Left renal cortex interstitium (tissue), 4 donors: ENCODE measurements around the gene ZDHHC8. TPM values are rescaled to one million over a fixed set of nuclear protein-coding genes. Genes with fewer than 3 reads are reported as not detected.

ENCODE experiments used
- DNase-seq, 4 donors: peaks; one replicate each; pipeline ENCODE4 v3.0.0-alpha.2; 2013; ENCODE audit warnings: low read depth in 4 of 4, low spot score in 2 of 4, missing footprints in 1 of 4
- polyA plus RNA-seq, 4 donors: library from polyadenylated mRNA; unstranded; fragments of 120-200 nt; gene quantifications; one replicate each; pipeline ENCODE4 v1.2.1, GENCODE V29; 2013; ENCODE audit not compliant: insufficient read length in 4 of 4

Gene ZDHHC8, protein sequence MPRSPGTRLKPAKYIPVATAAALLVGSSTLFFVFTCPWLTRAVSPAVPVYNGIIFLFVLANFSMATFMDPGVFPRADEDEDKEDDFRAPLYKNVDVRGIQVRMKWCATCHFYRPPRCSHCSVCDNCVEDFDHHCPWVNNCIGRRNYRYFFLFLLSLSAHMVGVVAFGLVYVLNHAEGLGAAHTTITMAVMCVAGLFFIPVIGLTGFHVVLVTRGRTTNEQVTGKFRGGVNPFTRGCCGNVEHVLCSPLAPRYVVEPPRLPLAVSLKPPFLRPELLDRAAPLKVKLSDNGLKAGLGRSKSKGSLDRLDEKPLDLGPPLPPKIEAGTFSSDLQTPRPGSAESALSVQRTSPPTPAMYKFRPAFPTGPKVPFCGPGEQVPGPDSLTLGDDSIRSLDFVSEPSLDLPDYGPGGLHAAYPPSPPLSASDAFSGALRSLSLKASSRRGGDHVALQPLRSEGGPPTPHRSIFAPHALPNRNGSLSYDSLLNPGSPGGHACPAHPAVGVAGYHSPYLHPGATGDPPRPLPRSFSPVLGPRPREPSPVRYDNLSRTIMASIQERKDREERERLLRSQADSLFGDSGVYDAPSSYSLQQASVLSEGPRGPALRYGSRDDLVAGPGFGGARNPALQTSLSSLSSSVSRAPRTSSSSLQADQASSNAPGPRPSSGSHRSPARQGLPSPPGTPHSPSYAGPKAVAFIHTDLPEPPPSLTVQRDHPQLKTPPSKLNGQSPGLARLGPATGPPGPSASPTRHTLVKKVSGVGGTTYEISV
- polyA plus RNA-seq = 10 to 100 TPM; 30.0 to 67.6 (median 49.2) TPM

GRCh38 chr22:20131597-20131858 lies at the start of gene ZDHHC8:
Gene ZDHHC8 (plus strand): TSS chr22:20131804. CDS start chr22:20131948, 144 bp downstream.
- no peak for DNase-seq

- DNase-seq = no peak
Measured at GRCh38 chr22:20083157-20083890, 48.3 kb upstream of the ZDHHC8 start.

GRCh38 chr22:20083891-20084546 lies 47.6 kb upstream of the ZDHHC8 start:
- DNase-seq = no peak

DNA sequence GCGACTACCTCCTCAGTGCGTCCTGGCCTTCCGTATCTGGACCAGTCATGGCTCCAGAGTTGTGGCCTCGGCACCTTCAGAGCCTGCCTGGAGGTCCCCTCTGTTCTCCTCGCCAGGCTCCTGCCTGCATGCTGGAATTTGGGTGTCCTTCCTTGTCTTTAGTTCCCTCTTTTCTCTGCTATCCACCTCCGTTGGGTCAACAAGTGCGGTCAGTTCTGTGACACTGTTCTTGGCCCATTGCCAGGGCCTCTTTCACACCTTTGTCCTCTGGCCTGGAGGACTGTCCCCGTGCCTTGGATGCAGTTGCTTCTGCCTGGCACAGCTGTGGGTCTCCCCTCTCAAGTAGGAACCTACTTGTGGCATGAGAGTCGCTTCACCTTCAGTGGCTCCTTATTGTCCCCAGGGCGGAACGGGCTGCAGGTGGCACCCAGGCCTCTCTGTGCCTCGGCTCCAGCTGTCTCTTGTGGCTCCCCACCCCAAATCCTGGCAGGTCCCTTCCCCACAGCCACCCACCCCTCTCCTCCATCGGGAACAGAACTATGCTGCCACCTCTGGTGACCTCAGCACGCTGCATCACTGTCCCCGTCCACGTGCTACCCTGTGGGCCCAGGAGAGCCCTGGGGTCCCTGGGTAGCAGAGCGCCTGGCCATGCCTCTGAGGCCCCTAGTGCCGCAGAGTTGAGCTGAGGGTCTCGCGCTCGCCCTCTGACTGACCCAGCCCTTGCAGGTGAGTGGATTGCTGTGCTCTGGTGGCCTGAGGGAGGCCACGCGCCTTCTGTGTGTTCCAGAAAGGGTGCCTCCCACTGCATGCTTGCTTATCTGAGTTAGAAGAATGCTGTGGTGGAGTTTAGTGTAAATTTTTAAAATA lies 46.8 kb upstream of the ZDHHC8 start:
- peak in 1 of 4 donors; percentile 13 for DNase-seq

DNA sequence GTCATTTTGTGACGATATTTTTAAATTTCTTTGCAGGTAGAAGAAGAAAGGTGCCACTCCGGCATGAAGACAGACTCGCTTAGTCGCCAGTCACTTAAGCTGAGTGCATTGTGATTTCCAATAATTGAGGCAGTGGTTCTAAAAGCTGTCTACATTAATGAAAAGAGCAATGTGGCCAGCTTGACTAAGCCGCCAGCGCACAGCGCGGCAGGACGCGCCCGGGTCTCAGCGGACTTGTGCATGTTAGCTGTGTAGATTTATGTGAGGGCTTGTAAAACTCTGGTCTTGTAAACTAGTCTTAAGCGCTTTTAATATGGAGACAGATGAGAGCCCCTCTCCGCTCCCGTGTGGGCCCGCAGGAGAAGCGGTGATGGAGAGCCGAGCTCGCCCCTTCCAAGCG lies 46.0 kb upstream of the ZDHHC8 start:
- no peak for DNase-seq

DNA sequence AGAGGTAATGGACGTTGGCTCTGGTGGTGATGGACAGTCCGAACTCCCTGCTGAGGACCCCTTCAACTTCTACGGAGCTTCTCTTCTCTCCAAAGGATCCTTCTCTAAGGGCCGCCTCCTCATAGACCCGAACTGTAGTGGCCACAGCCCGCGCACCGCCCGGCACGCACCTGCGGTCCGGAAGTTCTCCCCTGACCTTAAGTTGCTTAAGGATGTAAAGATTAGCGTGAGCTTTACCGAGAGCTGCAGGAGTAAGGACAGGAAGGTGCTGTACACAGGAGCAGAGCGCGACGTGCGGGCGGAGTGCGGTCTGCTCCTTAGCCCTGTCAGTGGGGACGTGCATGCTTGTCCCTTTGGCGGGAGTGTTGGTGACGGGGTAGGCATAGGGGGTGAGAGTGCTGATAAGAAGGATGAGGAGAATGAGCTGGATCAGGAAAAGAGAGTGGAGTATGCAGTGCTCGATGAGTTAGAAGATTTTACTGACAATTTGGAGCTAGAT lies 45.5 kb upstream of the ZDHHC8 start:
- no peak for DNase-seq

GRCh38 chr22:20086763-20087162 lies 44.8 kb upstream of the ZDHHC8 start:
- DNase-seq = no peak

DNA sequence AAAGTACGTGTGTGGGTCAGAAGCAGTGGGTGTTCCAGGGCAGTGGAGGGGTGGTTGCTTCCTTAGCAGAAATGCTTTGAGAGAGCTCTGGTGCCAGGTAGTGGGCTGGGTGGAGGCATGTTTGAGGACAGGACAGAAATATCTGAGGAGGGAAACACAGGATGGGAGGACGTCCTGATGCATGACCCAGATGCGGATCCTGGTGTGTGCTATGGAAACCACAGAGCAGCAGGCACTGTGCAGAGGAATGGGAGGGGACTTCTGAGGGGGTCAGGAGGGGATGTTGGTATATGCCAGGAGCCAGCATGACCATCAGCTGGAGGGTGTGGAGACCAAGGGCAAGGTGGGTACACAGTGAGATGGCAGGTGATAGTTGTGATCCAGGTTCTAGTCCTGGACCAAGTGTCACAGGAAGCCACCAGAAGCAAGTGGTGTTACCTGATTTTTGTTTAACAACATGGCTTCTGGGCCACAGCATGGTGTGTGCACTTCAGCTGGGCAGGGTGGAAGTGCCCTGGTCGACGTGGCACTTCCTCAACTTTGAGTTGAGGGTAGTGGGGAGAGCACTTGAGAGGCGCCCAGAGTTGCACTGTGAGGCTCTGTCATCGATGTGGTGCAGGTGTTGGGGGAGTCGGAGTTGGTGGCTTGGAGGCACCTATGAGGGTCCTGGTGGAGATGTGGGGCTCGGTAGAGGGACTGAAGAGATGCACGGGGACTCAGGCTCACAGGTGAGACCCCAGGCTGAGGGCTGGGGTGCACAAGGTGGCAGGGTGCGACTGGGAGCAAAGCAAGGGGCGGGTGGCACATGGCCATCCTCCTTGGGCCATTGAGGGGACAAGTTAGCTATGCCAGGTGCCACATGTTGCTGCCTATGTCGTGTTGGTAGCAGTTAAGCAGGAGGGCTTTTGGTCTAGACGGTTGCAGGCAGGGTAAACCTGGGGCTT lies 44.0 kb upstream of the ZDHHC8 start:
- DNase-seq = no peak

DNA sequence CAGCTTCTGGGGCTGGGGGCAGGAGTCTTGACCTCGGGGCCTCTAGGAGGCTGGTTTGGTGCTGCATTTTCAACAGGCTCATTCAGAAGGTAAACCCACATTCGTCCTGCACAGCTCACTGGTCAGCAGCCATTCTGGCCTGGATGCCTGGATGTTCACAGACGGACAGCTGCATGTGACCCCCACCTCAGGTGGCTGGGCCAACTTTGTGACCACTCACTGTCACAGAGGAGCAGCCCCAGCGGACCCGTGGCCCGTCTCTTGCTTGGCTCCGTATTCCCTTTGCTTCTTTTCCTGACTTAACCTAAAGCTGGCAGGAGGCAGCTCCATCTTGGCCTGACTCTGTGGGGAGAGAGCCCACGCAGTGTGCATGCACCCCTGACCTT lies 43.3 kb upstream of the ZDHHC8 start:
- DNase-seq = no peak

DNA sequence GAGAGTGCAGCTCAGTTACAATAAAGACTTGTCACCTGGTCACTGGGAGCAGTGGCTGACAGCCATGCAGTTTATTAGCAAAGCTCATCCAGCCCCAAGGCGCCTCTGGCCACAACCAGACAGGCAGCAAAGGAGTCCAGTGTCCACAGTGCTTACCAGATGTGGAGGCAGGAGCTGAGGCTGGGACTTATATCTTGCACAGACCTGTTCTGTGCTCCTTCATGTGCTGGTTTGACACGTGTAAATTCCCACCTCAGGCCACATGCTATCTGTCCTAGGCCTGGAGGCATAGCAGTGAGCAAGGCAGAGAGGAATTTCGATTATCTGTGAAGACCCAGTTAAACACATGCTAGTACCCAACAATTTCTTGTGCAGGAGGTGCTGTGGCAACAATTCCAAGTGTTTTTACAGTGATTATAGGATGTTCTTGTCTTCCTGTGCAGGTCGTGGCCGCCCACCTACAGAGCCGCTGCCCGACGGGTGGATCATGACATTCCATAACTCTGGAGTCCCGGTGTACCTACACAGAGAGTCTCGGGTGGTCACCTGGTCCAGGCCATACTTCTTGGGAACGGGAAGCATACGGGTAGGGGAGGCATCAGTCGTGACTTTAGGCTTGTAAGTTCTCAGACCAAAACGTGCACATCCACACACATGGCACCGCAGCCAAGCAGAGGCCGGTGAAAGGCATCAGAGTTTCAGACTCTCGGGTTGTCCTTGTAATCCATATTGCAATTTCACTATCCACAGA lies 42.2 kb upstream of the ZDHHC8 start:
- no peak for DNase-seq

- no peak for DNase-seq
Measured at GRCh38 chr22:20089977-20090729, 41.5 kb upstream of the ZDHHC8 start.

DNA sequence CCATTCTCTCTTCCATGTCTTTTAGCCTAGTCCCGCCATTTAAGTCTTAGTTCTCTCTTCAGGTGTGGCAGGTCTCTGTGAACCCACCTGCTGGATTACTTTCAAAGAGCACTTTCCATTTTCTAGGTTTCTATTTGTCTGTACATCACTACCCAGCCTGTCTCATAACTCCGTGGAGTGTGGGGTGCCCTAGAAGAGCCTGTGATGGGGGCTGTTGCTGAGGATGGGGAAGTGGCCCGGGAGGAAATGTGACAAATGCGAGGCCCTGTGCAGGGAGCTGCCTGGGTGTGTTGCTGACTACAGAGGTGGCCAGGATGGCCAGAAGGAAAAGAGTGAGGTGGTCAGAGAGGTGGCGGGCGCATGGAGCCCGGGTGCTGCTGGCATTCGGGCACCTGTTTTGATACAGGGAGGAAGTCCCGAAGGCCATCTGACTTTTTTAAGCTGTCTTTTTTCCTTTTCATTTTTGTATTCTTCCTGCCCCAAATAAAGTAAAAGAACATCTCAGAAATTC lies 40.8 kb upstream of the ZDHHC8 start:
- no peak for DNase-seq

DNA sequence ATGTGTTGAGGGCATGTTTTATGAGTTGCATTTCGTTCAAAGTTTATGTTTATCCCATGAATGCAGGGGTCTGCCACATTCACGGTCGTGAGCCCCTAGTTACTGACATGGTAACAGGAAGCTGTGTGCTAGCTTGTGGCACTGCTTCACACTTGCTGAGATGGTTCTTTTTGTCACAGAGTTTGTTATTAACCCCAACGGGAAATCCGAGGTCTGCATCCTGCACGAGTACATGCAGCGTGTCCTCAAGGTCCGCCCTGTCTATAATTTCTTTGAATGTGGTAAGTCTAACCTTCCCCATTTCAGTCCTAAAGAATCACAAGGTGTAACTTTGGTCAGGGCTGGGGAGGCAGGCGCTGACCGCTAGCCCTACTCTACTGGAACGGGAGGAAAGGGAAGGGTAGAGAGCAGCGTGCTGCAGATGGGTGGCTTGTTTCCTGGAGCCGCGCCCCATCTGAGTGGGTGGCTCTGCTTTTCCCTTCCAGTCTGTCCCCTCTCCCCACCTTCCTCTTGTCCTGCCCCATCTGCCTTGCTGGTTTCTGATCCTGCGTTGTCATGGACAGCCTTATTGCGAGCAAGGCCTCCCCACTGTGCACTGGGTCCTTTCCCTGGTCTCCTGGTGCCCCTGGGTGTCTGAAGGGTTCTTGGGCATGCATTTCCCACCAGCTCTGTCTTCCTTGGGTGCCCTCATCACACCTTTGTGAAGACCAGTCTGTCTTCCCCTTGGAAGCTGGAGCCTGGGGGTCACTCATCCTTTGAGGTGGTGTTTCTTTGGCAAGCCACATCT lies 39.7 kb upstream of the ZDHHC8 start:
- no peak for DNase-seq

GRCh38 chr22:20092477-20092854 lies 39.1 kb upstream of the ZDHHC8 start:
- no peak for DNase-seq

GRCh38 chr22:20093418-20094196 lies 38.0 kb upstream of the ZDHHC8 start:
- DNase-seq = no peak
